Type B pancreatic cell (in vitro differentiated cells): Measurements from ENCODE around the gene HK1. TPM values are rescaled to one million over a fixed set of nuclear protein-coding genes. Genes with fewer than 3 reads are reported as not detected.

ENCODE experiments used
- DNase-seq: peaks from one replicate; pipeline ENCODE4 v3.0.0; 2021; ENCODE audit warnings: mixed read lengths; ENCODE audit not compliant: unreplicated experiment; ENCODE audit errors: extremely low spot score
- H3K27ac Mint-ChIP-seq: 2 replicates; pipeline ENCODE4 v1.8.0; 2021; ENCODE audit warnings: mild to moderate bottlenecking, mixed read lengths
- H3K27me3 Mint-ChIP-seq: 2 replicates; pipeline ENCODE4 v1.8.0; 2021; ENCODE audit warnings: mixed read lengths
- H3K36me3 Mint-ChIP-seq: 2 replicates; pipeline ENCODE4 v1.8.0; 2021; ENCODE audit warnings: mixed read lengths
- H3K4me1 Mint-ChIP-seq: one replicate; pipeline ENCODE4 v1.8.0; 2021; ENCODE audit warnings: mixed read lengths; ENCODE audit not compliant: unreplicated experiment
- H3K4me3 Mint-ChIP-seq: 2 replicates; pipeline ENCODE4 v1.8.0; 2021; ENCODE audit warnings: mild to moderate bottlenecking, mixed read lengths
- H3K9me3 Mint-ChIP-seq: 2 replicates; pipeline ENCODE4 v1.8.0; 2021; ENCODE audit warnings: mixed read lengths
- total RNA-seq: library from RNA; stranded (reverse); gene quantifications from 2 replicates; pipeline ENCODE4 v1.2.1, GENCODE V29; 2021; ENCODE audit warnings: low replicate concordance
- TF ChIP-seq, protein P1 (sequence below): fragments of 200-600 bp; sonication (generic); conservative IDR thresholded peaks from 2 replicates; pipeline ENCODE4 v1.5.0; 2021; ENCODE audit warnings: antibody characterized with exemption, mild to moderate bottlenecking

Gene HK1
- total RNA-seq, 1 donor from 2014 or later = 60.8 TPM

DNA sequence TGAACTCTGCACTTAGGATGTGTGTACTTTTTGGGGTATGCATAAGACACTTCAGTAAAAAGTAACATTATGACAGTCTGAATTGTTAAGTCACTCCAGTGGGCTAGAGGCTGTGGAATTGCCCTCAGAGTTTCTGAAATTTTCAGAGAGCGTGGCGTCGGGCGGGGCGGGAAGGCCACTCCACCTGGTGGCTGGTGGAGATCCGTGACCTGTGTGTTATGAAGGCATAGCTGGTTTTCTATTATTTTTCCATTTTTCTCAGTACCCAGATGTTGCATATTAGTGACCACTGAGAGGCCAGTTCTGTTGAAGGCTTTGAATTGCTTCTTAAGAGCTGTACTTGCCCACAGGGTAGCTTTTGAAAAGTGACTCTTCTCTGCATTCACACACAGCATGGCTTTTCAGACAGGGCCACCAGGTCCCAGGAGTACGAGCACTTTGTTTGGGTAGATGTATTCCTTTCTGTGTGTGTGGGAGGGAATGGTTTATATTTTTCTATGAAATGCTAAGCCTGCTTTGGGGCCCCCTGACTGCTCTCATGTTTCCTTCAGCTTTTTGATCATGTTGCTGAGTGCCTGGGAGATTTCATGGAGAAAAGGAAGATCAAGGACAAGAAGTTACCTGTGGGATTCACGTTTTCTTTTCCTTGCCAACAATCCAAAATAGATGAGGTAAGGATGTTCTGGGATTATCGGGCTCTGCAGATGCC lies 86.1 kb downstream of the HK1 start:
- H3K36me3 Mint-ChIP-seq = peaks cover 4% of the 10 kb centered on the region
- H3K4me3 Mint-ChIP-seq = peak overlapping the region; percentile 15
- no peaks in the 10 kb centered on the region for H3K9me3 Mint-ChIP-seq
- DNase-seq = no peak
- H3K27me3 Mint-ChIP-seq = no peaks in the 10 kb centered on the region
- peaks cover 20% of the 10 kb centered on the region for H3K4me1 Mint-ChIP-seq
- peak overlapping the region; percentile 40 for H3K27ac Mint-ChIP-seq
- TF ChIP-seq, protein P1, sequence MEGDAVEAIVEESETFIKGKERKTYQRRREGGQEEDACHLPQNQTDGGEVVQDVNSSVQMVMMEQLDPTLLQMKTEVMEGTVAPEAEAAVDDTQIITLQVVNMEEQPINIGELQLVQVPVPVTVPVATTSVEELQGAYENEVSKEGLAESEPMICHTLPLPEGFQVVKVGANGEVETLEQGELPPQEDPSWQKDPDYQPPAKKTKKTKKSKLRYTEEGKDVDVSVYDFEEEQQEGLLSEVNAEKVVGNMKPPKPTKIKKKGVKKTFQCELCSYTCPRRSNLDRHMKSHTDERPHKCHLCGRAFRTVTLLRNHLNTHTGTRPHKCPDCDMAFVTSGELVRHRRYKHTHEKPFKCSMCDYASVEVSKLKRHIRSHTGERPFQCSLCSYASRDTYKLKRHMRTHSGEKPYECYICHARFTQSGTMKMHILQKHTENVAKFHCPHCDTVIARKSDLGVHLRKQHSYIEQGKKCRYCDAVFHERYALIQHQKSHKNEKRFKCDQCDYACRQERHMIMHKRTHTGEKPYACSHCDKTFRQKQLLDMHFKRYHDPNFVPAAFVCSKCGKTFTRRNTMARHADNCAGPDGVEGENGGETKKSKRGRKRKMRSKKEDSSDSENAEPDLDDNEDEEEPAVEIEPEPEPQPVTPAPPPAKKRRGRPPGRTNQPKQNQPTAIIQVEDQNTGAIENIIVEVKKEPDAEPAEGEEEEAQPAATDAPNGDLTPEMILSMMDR = no peak

DNA sequence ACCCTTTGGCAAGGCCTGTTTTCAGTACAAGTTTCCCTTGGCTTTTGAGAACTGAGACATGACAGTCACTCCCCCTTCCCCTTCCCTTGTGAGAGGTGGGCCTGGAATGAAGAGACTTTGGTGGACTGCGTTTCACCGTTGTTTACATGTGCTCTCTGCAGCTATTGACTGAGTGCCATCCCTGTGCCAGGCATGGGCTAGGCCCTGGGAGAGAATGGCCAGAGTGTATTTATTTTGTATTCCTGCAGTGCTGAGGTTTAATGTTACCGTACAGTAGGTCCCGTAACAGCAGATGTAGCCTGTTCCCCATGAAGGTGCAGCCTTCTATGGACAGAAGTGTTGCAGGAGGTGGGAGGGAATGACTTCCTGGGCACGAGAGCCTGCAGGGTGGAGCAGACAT lies 88.4 kb downstream of the HK1 start:
- Mint-ChIP-seq H3K4me3 (no peak overlapping the region), H3K9me3 (no peaks in the 10 kb centered on the region), H3K4me1 (peaks cover 18% of the 10 kb centered on the region), H3K27me3 (no peaks in the 10 kb centered on the region), H3K36me3 (peaks cover 22% of the 10 kb centered on the region), H3K27ac (no peak overlapping the region)
- TF ChIP-seq, protein P1 = no peak
- no peak for DNase-seq

DNA sequence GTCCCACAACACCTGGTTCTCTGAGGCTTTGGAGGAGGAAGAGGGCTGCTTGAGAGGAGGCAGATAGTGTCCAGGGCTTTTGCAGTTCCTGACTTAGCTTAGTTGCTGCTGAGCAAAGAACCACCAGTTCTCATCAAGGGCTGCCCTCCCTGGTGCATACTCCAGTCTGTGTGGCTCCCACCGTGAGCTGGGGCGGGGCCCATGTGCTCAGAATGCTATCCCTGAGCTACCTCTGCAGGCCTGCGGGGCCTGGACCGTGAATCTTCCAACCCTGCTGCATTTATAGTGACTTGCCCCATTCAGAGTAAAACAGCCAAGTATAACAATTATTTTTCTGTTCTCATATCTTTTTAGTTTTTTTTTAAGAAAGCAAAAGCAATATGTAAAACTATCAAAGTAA lies 89.2 kb downstream of the HK1 start:
- TF ChIP-seq, protein P1 = no peak
- Mint-ChIP-seq H3K27me3 (no peaks in the 10 kb centered on the region), H3K36me3 (peaks cover 30% of the 10 kb centered on the region), H3K4me1 (peaks cover 18% of the 10 kb centered on the region), H3K27ac (no peak overlapping the region), H3K9me3 (no peaks in the 10 kb centered on the region), H3K4me3 (no peak overlapping the region)
- DNase-seq = no peak

GRCh38 chr10:69372126-69372980 lies 94.1 kb downstream of the HK1 start:
- TF ChIP-seq, protein P1 = no peak
- no peak overlapping the region for H3K4me3 Mint-ChIP-seq
- H3K4me1 Mint-ChIP-seq = peaks cover 5% of the 10 kb centered on the region
- H3K27me3 Mint-ChIP-seq = no peaks in the 10 kb centered on the region
- H3K36me3 Mint-ChIP-seq = peaks cover 30% of the 10 kb centered on the region
- H3K27ac Mint-ChIP-seq = no peak overlapping the region
- no peaks in the 10 kb centered on the region for H3K9me3 Mint-ChIP-seq
- DNase-seq = no peak

DNA sequence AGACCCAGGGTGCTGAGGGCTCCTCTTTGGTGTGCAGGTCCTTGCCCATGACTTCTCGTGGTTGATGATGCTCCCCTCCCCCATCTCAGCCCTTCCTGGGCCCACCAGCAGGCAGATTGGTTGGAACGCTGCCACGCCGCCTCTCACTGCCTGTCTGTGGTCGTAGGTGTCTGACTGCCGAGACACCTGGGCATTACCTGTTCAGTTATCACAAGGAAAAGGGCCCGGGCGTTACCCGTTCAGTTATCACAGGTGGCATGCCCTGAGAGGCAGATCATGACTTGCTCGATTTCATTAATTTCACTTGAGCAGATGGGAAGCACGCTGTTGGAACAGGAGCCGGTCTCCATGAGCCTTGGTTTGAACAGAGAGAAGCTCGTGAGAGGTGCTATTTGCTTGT lies 95.9 kb downstream of the HK1 start:
- no peak overlapping the region for H3K27ac Mint-ChIP-seq

More for the DNA sequence above, 95.9 kb downstream of the HK1 start:
- no peaks in the 10 kb centered on the region for H3K9me3 Mint-ChIP-seq
- no peak overlapping the region for H3K4me3 Mint-ChIP-seq
- peaks cover 28% of the 10 kb centered on the region for H3K36me3 Mint-ChIP-seq
- peaks cover 5% of the 10 kb centered on the region for H3K4me1 Mint-ChIP-seq
- TF ChIP-seq, protein P1 = no peak
- H3K27me3 Mint-ChIP-seq = no peaks in the 10 kb centered on the region
- no peak for DNase-seq
